Osteoblast (primary cell): ENCODE results near the gene LSP1. TPM values are rescaled to one million over a fixed set of nuclear protein-coding genes. Genes with fewer than 3 reads are reported as not detected.

ENCODE experiments used
- DNase-seq: peaks from one replicate; pipeline ENCODE4 v3.0.0; 2011; ENCODE audit warnings: low spot score, mixed read lengths; ENCODE audit not compliant: insufficient read length; ENCODE audit errors: missing footprints
- H2AFZ ChIP-seq: 2 replicates; pipeline ENCODE4 v1.6.0; 2011; ENCODE audit warnings: mild to moderate bottlenecking, low read length
- H3K27ac ChIP-seq: 2 replicates; pipeline ENCODE4 v1.5.1; 2011; ENCODE audit warnings: mild to moderate bottlenecking, low read depth, low read length, moderate library complexity
- H3K27me3 ChIP-seq: 2 replicates; pipeline ENCODE4 v1.6.0; 2012; ENCODE audit warnings: mild to moderate bottlenecking, control low read depth, inconsistent platforms, low read length, moderate library complexity; ENCODE audit not compliant: insufficient read depth
- H3K36me3 ChIP-seq: 2 replicates; pipeline ENCODE4 v1.5.1; 2011; ENCODE audit warnings: mild to moderate bottlenecking, low read length, control low read depth, moderate library complexity; ENCODE audit not compliant: insufficient read depth
- H3K4me1 ChIP-seq: 2 replicates; pipeline ENCODE4 v1.5.1; 2011; ENCODE audit warnings: mild to moderate bottlenecking, low read length, control low read depth, moderate library complexity; ENCODE audit not compliant: insufficient read depth
- H3K4me2 ChIP-seq: 2 replicates; pipeline ENCODE4 v1.6.0; 2011; ENCODE audit warnings: mild to moderate bottlenecking, low read length; ENCODE audit not compliant: insufficient read depth
- H3K4me3 ChIP-seq: fragments of 200-600 bp; sonication (generic); 3 replicates; pipeline ENCODE4 v1.5.1; 2012; ENCODE audit warnings: mild to moderate bottlenecking, low read length, inconsistent platforms; ENCODE audit not compliant: insufficient read depth
- H3K79me2 ChIP-seq: 2 replicates; pipeline ENCODE4 v1.6.0; 2012; ENCODE audit warnings: mild to moderate bottlenecking, low read length, control low read depth, inconsistent platforms; ENCODE audit not compliant: insufficient read depth
- H3K9me3 ChIP-seq: 2 replicates; pipeline ENCODE4 v1.5.1; 2011; ENCODE audit warnings: low read depth, low read length, control low read depth
- H4K20me1 ChIP-seq: 2 replicates; pipeline ENCODE4 v1.6.0; 2012; ENCODE audit warnings: mild to moderate bottlenecking, low read length, control low read depth; ENCODE audit not compliant: insufficient read depth
- CTCF ChIP-seq: IDR thresholded peaks from 2 replicates; pipeline ENCODE4 v1.5.1; 2011; ENCODE audit warnings: mild to moderate bottlenecking, low read depth, low read length, moderate library complexity; ENCODE audit errors: extremely low read depth
- total RNA-seq: library from RNA; depleted of rRNA; stranded (reverse); fragments of >200 nt; gene quantifications from 2 replicates; pipeline ENCODE4 v1.2.3, GENCODE V29; 2012

The LSP1 gene
- total RNA-seq, 1 donor = 54.6 TPM

- no peak for TF ChIP-seq CTCF
- peak overlapping the region; percentile 52 for H3K4me3 ChIP-seq
- no peak overlapping the region for H3K27ac ChIP-seq
- H3K4me1 ChIP-seq = peaks cover 6% of the 10 kb centered on the region
- no peaks in the 10 kb centered on the region for H3K36me3 ChIP-seq
- no peaks in the 10 kb centered on the region for H3K79me2 ChIP-seq
- peak overlapping the region; percentile 83 for H2AFZ ChIP-seq
- H3K9me3 ChIP-seq = no peaks in the 10 kb centered on the region
- H4K20me1 ChIP-seq = no peaks in the 10 kb centered on the region
- peaks cover 4% of the 10 kb centered on the region for H3K27me3 ChIP-seq
- peak overlapping the region; percentile 77 for H3K4me2 ChIP-seq
- DNase-seq = peak; percentile 87
These were observed 55.7 kb downstream of the LSP1 start for GRCh38 chr11:1908618-1909017.

- no peak for TF ChIP-seq CTCF
- Histone ChIP-seq H3K36me3 (no peaks in the 10 kb centered on the region), H3K9me3 (no peaks in the 10 kb centered on the region), H3K27ac (no peak overlapping the region), H2AFZ (no peak overlapping the region), H3K4me1 (peaks cover 6% of the 10 kb centered on the region), H3K4me3 (no peak overlapping the region), H3K4me2 (no peak overlapping the region), H3K27me3 (peaks cover 3% of the 10 kb centered on the region), H4K20me1 (no peaks in the 10 kb centered on the region), H3K79me2 (no peaks in the 10 kb centered on the region)
- no peak for DNase-seq
These were observed 56.6 kb downstream of the LSP1 start for GRCh38 chr11:1909524-1909923.

GRCh38 chr11:1912289-1912878, 59.5 kb downstream of the LSP1 start:
- no peaks in the 10 kb centered on the region for H3K79me2 ChIP-seq
- TF ChIP-seq CTCF = no peak
- H3K36me3 ChIP-seq = no peaks in the 10 kb centered on the region
- DNase-seq = peak; percentile 41
- H3K4me2 ChIP-seq = no peak overlapping the region
- H3K27me3 ChIP-seq = peaks cover 3% of the 10 kb centered on the region
- H3K4me1 ChIP-seq = peaks cover 6% of the 10 kb centered on the region
- H3K4me3 ChIP-seq = no peak overlapping the region
- H3K9me3 ChIP-seq = no peaks in the 10 kb centered on the region
- H3K27ac ChIP-seq = no peak overlapping the region
- H2AFZ ChIP-seq = no peak overlapping the region
- no peaks in the 10 kb centered on the region for H4K20me1 ChIP-seq

- H3K27me3 ChIP-seq = peaks cover 5% of the 10 kb centered on the region
- no peaks in the 10 kb centered on the region for H4K20me1 ChIP-seq
- H3K79me2 ChIP-seq = no peaks in the 10 kb centered on the region
- H3K27ac ChIP-seq = no peak overlapping the region
- no peaks in the 10 kb centered on the region for H3K9me3 ChIP-seq
- TF ChIP-seq CTCF = no peak
- H3K36me3 ChIP-seq = no peaks in the 10 kb centered on the region
- peaks cover 4% of the 10 kb centered on the region for H3K4me1 ChIP-seq
- no peak overlapping the region for H2AFZ ChIP-seq
- no peak overlapping the region for H3K4me3 ChIP-seq
- H3K4me2 ChIP-seq = no peak overlapping the region
- peak; percentile 68 for DNase-seq
These were observed 60.6 kb downstream of the LSP1 start for GRCh38 chr11:1913271-1914060.
